Left kidney (tissue), 8 donors: ENCODE measurements around the gene ADCK1. TPM values are rescaled to one million over a fixed set of nuclear protein-coding genes. Genes with fewer than 3 reads are reported as not detected.
"Not testable (repeated sequence)": the region's sequence is repeated elsewhere in the genome, so short reads cannot be mapped to it uniquely, and the experiment has no call there.

ENCODE experiments used
- DNase-seq: peaks from one replicate; pipeline ENCODE4 v3.0.0-alpha.2; 2013
- long read RNA-seq, 8 donors: transcript quantifications; one replicate each; lab custom pipeline, GENCODE V29; 2026
- polyA plus RNA-seq: library from polyadenylated mRNA; unstranded; fragments of 120-200 nt; gene quantifications from one replicate; pipeline ENCODE4 v1.2.1, GENCODE V29; 2013; ENCODE audit not compliant: insufficient read length

The ADCK1 gene, protein sequence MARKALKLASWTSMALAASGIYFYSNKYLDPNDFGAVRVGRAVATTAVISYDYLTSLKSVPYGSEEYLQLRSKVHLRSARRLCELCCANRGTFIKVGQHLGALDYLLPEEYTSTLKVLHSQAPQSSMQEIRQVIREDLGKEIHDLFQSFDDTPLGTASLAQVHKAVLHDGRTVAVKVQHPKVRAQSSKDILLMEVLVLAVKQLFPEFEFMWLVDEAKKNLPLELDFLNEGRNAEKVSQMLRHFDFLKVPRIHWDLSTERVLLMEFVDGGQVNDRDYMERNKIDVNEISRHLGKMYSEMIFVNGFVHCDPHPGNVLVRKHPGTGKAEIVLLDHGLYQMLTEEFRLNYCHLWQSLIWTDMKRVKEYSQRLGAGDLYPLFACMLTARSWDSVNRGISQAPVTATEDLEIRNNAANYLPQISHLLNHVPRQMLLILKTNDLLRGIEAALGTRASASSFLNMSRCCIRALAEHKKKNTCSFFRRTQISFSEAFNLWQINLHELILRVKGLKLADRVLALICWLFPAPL
- polyA plus RNA-seq: 11.9 TPM
- long read RNA-seq, donor 1, partial matches to known transcripts: 0 of 1 reads
- long read RNA-seq, donor 1, other reads (novel, unspliced or antisense): 0 of 1 reads
- long read RNA-seq, donor 2: 0 reads
- long read RNA-seq, donor 3, partial matches to known transcripts: 0 of 1 reads
- long read RNA-seq, donor 3, other reads (novel, unspliced or antisense): 0 of 1 reads
- long read RNA-seq, donor 4, partial matches to known transcripts: 0 of 1 reads
- long read RNA-seq, donor 4, other reads (novel, unspliced or antisense): 0 of 1 reads
- long read RNA-seq, donor 5, partial matches to known transcripts: 0 of 1 reads
- long read RNA-seq, donor 5, other reads (novel, unspliced or antisense): 0 of 1 reads
- long read RNA-seq, donor 6: 0 reads
- long read RNA-seq, donor 7, partial matches to known transcripts: 0 of 2 reads
- long read RNA-seq, donor 7, other reads (novel, unspliced or antisense): 0 of 2 reads
- long read RNA-seq, donor 8, partial matches to known transcripts: 0 of 1 reads
- long read RNA-seq, donor 8, other reads (novel, unspliced or antisense): 0 of 1 reads

DNA sequence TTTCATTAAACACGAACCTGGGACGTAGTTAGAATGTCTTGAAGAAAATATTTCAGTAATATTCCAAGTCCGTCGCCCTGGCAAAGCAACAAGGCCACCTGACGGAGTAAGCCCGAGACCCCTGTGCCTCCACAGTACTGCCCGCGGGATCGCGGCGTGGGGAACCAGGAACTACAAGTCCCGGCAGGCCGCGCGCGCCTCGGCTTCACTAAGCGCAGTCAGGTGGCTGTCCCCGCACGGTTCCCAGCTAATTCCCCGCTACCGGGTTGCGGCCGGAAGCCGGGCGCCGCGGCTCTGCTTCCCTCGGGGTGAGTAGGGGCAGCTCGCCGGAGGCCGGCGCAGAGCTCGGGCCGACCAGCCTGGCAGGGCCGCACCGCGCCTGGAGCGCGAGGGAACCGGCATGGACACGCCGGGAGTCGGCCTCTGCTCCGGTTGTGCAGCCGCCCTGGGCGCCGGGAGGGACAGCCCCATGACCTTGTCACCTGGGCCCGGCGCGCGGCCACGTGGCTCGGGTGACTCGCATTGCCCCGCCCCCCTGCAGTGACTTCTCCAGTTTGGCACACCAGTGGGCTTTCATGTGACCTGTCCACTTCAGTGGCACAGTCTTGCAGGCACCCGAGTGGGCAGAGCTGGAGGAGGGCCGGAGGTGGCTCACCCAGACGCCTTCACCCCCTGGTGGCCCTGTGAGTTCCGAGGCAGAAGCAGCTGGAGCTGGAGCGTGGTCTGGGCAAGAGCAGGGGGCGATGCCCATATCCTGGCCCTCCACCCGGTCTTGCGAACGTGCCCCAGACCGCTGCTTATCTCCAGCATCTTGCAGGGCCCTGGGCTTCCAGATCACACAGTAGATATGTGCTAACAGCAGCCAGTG lies at the start of gene ADCK1:
Gene ADCK1, plus strand, starts transcription at position 247 of the 868 bp plus-strand sequence. CDS start 18,870 bp downstream, outside the sequence.
- DNase-seq: peak; percentile 79

DNA sequence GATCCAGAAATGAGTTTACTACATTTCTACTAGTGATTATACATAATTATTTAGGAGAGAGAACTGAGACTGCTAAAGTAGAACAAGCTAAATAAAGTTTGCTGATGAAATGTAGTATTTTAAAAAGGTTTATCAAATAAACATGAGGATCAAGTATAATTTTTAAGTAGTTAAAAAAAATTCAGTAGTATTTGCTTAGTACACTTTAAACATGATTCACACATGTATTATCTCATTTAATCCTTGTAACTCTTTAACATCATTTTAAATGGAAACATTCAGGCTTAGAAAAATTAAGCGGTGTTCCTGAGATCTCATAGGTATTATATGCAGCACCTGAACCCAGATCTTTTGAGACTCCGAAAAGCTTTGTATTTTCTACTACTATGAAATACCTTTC lies 47.6 kb upstream of the ADCK1 start:
- no peak for DNase-seq

DNA sequence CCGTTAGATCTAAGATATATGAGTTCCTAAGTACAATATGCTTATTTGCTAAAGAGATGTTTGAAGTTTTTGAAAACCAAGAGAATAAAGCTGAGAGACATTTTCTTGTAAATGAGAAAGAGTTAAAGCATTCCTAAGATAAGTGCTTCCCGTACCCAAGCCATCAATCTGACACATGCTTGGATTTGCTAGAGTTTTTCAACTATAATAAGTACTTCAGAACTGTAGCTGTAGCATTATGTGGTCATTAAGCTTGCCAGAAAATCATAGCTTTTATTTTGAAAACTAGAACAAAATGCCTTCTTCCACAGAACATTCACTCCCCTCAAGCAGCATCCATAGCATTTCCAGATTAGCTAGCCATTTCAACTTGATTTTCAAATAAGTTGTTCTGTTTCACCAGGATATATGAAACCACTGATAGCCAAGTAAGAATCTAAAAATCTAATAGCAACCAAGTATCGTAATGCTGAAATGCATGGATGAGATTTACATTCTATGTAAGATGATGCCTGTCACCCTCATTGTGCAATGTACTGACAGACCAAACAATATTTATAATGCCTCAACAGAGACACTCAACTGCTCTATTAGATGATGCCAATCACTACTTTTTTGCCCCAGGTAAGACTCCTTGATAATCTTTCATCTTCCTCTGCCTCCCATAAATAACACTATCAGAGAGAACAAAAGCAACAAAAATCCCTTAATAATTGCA lies 47.0 kb upstream of the ADCK1 start:
- no peak for DNase-seq

DNA sequence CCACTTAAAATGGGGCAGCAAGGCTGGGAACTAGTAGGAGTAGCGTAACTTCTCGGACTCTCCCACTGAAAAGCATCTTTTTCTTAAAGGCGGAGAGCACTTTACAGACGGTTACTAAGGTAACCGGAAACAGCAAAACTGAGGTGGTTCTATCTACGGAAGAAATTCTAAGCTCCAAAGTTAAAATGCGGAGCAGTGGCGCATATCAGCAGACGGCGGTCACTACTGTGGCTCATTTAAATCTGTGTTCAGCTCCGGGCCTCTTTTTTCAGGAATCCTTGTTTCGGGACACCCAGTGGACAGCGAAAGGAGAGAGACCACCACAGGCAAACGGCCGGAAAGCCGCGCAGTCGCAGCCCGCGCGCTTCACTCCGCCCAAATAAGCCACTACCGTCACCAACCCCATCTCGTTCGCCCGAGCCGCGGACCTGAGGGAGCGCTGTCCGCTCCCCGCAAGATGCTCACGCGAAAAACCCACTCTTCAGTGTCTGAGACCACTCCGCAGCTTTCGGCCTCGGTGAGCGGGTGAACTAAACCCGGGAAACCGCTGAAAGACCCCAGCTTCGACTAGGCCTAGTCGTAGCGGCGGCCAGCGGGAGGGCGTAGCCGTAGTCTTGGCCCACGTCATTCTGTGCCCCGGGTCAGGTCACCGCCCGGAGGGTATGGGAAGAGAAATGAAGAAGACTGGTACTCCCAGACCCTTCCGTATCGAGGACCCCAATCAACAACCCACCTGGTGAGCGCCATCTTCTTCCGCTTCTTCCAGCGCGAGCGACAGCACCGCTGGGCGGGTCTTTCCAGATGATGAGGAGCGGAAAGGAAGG lies 39.3 kb upstream of the ADCK1 start, which contains the start of gene SNW1:
Gene SNW1, minus strand, starts transcription at position 776 of the 824 bp plus-strand sequence. Its CDS starts 29 bp downstream, at position 747.
- peak; percentile 95 for DNase-seq

DNA sequence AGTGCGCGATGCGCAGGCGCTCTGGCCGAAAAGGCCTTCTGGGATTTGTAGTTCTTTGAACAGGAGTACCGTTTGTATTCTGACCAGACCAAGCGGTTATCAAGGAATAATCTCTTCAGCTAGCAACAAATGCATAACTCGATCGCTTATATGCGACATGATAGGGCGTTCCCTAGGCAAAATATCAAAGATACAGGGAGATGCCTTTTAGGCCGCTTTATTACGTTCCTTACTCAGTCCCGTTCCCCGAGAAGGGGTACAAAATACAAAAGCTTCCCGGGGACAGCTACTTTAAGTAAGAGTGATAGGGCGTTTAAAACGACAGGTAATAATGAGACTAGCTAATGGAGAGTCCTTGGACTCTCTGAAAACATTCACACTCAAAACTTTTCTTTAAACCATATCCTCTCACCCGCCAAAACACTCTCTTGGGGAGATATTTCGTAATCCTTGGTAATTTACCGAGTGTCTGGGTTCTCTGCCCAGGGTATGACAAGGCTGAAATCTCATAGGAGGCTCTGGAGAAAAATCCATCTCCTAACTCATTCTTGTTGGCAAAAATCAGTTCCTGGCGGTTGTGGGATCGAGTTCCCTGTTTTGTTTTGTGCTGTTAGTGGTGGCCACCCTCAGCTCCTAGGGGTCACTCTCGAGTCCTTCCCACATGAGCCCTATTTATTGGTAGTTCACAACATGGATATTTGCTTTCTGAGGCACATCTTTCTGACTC lies 38.5 kb upstream of the ADCK1 start:
- peak; percentile 10 for DNase-seq

DNA sequence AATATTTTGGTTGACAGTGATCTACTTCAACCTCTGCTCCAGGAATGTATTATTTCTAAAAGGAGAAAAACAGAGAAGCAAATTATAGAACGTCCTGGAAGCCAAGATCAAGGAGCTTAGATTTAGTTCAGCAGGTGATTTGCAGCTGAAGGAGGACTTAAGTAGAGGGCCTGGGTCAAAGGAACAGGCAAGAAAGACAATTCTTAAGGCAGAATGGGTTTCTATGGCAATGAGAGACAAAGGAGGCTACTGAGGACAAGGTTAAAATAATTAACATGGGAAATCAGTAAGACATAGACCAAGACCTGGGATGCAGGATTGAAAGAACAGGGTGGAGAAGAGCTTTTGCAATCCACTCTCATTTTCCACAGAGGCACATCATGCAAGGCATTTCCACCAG lies 36.6 kb upstream of the ADCK1 start:
- DNase-seq: no peak

DNA sequence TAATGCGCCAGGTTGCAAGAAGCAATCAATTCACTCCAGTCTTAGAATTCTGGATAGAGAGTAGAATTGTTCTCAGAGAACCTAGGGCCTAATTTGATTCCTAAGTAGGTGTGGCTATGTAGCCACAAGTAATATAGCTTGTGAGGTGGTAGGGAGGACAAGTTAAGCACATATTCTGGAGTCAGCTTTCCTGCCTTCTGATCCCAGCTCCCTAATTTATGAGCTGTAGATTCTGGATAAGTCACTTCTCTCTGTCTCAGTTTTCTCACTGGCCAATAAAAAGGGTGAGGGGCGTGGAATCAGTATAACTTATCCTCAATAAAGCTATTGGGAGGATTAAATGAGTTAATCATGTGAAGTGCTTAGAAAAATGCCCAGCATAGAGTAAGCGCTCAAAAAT lies 35.9 kb upstream of the ADCK1 start:
- DNase-seq: peak; percentile 13

DNA sequence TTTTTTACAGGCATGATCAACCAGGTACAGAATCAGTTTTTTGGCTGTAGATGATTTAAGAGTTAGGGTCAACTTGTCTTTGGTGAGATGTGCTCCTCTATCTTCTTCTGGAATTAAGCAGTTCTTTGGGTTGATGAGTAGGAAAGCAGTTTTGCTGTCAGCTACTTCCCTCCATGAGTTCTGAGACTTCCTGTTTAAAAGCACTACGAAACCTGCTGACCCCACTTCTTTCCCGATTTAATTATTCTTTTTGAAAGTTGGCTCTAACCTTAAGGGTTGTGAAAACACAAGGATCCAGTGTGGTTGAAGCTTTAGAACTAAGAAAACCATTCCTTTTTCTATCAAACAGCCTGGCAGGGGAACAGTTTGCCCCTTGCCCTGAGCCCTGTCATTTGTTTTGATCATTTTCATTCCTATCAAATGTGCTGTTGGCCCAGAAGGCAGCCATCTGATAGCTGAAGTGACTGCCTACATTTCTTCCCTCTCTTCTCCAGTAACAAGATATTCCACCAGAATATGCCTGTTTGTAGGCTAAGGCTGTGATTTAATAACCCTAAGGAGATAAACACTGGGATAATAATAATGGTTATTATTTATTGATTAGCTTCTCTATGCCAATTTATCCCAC lies 31.4 kb upstream of the ADCK1 start:
- DNase-seq: not testable (repeated sequence)

DNA sequence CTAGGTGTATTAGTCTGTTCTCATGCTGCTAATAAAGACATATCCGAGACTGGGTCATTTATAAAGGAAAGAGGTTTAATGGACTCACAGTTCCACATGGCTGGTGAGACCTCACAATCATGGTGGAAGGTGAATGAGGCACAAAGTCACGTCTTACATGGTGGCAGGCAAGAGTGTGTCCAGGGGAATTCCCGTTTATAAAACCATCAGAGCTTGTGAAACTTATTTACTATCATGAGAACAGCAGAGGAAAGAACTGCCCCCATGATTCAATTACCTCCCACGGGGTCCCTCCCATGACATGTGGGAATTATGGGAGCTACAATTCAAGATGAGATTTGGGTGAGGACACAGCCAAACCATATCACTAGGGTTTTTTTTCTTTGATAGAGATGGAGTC lies 25.9 kb upstream of the ADCK1 start:
- not testable (repeated sequence) for DNase-seq

DNA sequence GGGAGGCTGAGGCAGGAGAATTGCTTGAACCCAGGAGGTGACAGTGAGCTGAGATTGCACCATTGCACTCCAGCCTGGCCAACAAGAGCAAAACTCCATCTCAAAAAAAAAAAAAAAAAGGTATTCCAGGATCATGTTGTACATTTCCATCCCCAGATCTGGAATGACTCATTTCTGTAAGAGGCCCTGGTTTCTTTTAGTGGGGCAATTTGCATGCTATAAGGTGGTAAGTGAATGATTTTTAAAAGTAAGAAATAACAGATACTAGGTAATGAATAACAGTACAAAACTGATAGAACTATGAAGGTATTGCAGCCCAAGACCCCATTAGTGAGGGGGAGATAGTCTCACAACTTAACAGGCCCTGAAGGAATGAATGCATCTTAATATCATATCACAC lies 17.7 kb upstream of the ADCK1 start:
- DNase-seq: no peak

DNA sequence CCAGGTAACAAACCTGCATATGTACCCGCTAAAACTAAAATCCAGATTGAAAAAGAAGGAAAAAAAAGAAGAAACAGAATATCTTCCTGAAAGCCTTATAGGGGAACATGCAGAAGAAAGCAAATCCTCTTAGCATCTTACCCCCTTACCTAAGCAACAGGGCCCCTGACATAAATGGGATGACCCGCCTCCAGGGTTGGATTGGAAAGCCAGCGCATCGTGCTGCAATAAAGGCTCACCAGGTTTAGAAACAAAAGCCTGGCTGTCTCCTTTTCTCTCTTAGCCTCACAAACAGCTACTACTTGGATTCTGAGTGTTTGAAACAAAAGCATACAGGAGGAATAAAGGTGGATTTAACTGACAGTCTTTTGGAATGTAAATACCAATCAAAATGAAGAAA lies 13.8 kb upstream of the ADCK1 start:
- no peak for DNase-seq

DNA sequence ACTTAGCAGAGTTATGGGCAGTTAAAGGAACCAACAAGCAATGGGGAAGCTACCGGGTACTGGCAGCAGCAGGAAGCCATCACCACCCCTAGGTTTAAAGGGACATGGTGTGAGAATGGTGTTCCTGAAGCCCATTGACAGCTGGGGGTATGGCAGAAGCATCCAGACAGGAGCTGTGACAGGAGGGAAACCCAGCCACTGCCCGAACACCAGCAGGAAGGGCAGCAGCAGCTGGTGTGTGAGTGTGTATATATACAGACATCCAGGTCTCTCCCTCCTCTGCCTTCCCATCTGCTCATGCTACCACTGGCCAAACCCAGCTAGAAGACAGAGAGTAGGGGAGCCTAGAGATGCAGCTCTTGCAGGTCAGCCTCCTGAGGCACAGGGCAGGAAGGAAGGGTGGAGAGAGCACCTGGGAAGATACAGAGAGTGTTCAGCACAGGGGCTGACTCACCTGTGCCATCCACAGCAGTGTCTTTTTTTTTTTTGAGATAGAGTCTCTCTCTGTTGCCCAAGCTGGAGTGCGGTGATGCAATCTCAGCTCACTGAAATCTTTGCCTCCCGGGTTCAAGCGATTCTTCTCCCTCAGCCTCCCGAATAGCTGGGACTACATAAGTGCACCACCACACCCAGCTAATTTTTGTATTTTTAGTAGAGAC lies 9.2 kb upstream of the ADCK1 start:
- no peak for DNase-seq

DNA sequence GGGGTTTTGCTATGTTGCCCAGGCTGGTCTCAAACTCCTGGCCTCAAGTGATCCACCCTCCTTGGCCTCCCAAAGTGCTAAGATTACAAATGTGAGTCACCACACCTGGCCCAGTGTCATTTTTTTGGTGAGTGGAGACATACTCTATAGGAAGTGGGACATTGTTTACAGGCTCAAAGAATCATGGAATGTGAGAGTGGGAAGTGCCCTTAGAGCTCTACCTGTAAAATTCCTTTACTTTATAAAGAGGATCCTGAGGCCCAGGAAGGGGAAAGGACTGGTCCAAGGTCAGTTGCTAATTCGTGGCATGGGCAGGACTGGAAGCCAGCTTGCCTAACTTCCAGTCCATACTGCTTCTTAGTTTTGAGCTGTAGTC lies 8.7 kb upstream of the ADCK1 start:
- DNase-seq: no peak

DNA sequence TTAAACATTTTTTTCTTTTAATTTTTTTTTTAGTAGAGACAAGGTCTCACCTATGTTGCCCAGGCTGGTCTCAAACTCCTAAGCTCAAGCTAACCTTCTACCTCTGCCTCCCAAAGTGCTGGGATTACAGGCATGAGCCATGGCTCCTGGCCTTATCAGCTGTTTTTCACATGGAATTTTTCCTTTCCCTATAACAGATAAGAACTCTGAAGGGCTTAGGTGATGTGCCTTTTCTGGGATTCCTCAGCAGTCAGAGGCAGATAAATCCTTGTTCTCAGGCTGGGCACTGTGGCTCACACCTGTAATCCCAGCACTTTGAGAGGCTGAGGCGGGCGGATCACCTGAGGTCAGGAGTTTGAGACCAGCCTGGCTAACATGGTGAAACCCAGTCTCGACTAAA lies 6.7 kb upstream of the ADCK1 start:
- DNase-seq: not testable (repeated sequence)

DNA sequence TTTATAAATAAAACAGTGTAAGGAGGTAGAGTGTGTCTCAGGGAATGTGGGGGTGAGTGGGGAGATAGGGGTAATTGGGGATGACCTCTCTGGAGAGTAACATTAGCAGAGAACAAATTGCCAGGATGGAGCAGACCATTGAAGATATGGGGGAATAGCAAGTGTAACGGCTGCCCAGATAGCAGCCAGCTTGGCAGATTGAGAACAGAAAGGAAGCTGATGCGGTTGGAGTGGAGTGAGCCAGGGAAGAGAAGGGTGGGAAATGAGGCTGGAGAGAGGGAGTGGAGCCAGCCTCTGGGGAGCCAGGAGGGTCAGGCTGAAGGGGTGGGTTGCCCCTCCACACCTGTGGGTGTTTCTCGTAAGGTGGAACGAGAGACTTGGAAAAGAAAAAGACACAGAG lies 5.6 kb upstream of the ADCK1 start:
- DNase-seq: no peak

DNA sequence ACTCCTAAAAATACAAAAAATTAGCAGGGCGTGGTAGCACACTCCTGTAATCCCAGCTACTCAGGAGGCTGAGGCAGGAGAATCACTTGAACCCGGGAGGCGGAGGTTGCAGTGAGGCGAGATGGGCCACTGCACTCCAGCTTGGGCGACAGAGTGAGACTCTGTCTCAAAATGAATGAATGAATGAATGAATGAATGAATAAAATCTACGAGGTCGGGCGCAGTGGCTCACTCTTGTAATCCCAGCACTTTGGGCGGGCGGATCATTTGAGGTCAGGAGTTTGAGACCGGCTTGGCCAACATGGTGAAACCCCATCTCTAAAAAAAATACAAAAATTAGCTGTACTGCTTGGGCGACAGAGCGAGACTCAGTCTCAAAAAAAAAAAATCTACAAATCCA lies 453 bp upstream of the ADCK1 start:
- DNase-seq: not testable (repeated sequence)

DNA sequence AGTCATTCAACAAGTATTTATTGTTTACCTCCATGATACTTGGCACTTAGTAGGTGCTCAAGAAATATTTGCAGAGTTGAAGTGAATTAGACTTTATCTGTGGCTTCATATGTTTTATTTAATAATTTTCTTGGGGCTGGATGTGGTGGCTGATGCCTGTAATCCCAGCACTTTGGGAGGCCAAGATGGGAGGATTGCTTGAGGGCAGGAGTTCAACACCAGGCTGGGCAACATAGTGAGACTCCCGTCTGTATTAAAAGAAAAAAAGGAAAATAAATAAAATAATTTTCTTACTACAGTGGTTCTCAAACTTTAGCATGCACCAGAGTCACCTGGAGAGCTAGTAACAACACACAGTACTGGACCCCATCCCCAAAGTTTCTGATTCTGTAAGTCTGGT lies 905 bp downstream of the ADCK1 start:
- no peak for DNase-seq

DNA sequence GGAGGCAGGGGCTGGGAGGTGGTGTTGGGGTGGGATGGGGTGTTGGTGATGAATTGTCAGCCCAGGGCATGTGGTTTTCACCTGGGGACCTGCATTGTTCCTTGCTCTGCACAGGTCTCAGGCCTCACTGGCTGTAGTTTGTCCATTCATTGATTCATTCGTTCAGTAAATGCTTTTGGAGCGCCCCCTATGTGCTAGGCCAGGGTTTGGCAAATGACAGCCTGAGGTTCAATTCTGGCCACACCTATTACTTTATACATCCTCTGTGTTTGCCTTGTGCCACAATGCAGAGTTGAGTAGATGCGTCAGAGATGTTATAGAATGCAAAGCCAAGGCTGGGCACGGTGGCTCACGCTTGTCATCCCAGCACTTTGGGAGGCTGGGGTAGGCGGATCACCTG lies 4.7 kb downstream of the ADCK1 start:
- no peak for DNase-seq
